WTC11 (cell line): ENCODE data around the gene GGT6. TPM values are rescaled to one million over a fixed set of nuclear protein-coding genes. Genes with fewer than 3 reads are reported as not detected.

Experiments used
- ATAC-seq: fragments of 200-7000 bp; cut with Tn5 transposase; 2 replicates; pipeline ENCODE4 v1.10.0; 2021; ENCODE audit warnings: mild to moderate bottlenecking, moderate library complexity
- CTCF ChIA-PET: fragments of 300-600 bp; sonication (Branson Sonifier 250); formaldehyde crosslinking; loops from one replicate; lab custom pipeline; 2021; ENCODE audit warnings: antibody characterized with exemption; lab: Charles Lee
- POLR2A ChIA-PET: fragments of 350-600 bp; sonication (Branson Sonifier 250); formaldehyde crosslinking; loops from one replicate; lab custom pipeline; 2021; ENCODE audit warnings: antibody characterized with exemption; lab: Charles Lee
- DNase-seq: peaks from one replicate; pipeline ENCODE4 v3.0.0; 2021; ENCODE audit warnings: low spot score
- H3K27ac Mint-ChIP-seq: 2 replicates; pipeline ENCODE4 v1.8.0; 2021; ENCODE audit warnings: mixed read lengths
- H3K27me3 Mint-ChIP-seq: 2 replicates; pipeline ENCODE4 v1.8.0; 2021; ENCODE audit warnings: low read depth, mild to moderate bottlenecking, moderate library complexity, mixed read lengths
- H3K36me3 Mint-ChIP-seq: 2 replicates; pipeline ENCODE4 v1.8.0; 2021; ENCODE audit warnings: mixed read lengths
- H3K4me1 Mint-ChIP-seq: 2 replicates; pipeline ENCODE4 v1.8.0; 2022; ENCODE audit warnings: mixed read lengths
- H3K4me3 Mint-ChIP-seq: 2 replicates; pipeline ENCODE4 v1.8.0; 2021; ENCODE audit warnings: mild to moderate bottlenecking, moderate library complexity, mixed read lengths
- H3K9me3 Mint-ChIP-seq: 2 replicates; pipeline ENCODE4 v1.8.0; 2021; ENCODE audit warnings: mixed read lengths
- AFF4 ChIP-seq: sonication (generic); formaldehyde crosslinking; IDR thresholded peaks from 2 replicates; pipeline ENCODE4 v1.8.1; 2023; ENCODE audit warnings: mild to moderate bottlenecking, missing genetic modification reagents, borderline replicate concordance
- CDX4 ChIP-seq: fragments of 250-450 bp; sonication (Bioruptor Pico); IDR thresholded peaks from 2 replicates; pipeline ENCODE4 v1.9.0; 2021; ENCODE audit warnings: moderate library complexity, mild to moderate bottlenecking, inconsistent platforms, borderline replicate concordance
- CREM ChIP-seq: sonication (generic); formaldehyde crosslinking; IDR thresholded peaks from 2 replicates; pipeline ENCODE4 v1.8.1; 2022; ENCODE audit warnings: mild to moderate bottlenecking, missing genetic modification reagents, moderate library complexity
- E2F5 ChIP-seq: sonication (generic); formaldehyde crosslinking; IDR thresholded peaks from 2 replicates; pipeline ENCODE4 v1.8.1; 2022; ENCODE audit warnings: mild to moderate bottlenecking, moderate library complexity, missing genetic modification reagents
- ETV6 ChIP-seq: sonication (generic); formaldehyde crosslinking; IDR thresholded peaks from 2 replicates; pipeline ENCODE4 v1.8.1; 2022; ENCODE audit warnings: mild to moderate bottlenecking, missing genetic modification reagents
- FOXP1 ChIP-seq: sonication (generic); formaldehyde crosslinking; IDR thresholded peaks from 2 replicates; pipeline ENCODE4 v1.8.0; 2022; ENCODE audit warnings: missing genetic modification reagents, mild to moderate bottlenecking, moderate library complexity, borderline replicate concordance
- GTF2I ChIP-seq: fragments of 250-450 bp; sonication (Bioruptor Pico); conservative IDR thresholded peaks from 2 replicates; pipeline ENCODE4 v1.4.0; 2021; ENCODE audit warnings: mild to moderate bottlenecking
- HMGA2 ChIP-seq: fragments of 250-450 bp; sonication (Bioruptor Pico); IDR thresholded peaks from 2 replicates; pipeline ENCODE4 v1.4.0; 2021; ENCODE audit warnings: mild to moderate bottlenecking, moderate library complexity
- NFYB ChIP-seq: sonication (generic); formaldehyde crosslinking; conservative IDR thresholded peaks from 2 replicates; pipeline ENCODE4 v1.8.0; 2022; ENCODE audit warnings: low read depth, missing genetic modification reagents
- NR1H2 ChIP-seq: sonication (generic); formaldehyde crosslinking; IDR thresholded peaks from 2 replicates; pipeline ENCODE4 v1.9.0; 2021; ENCODE audit warnings: mild to moderate bottlenecking, moderate library complexity, missing genetic modification reagents
- NR3C1 ChIP-seq: sonication (generic); formaldehyde crosslinking; conservative IDR thresholded peaks from 2 replicates; pipeline ENCODE4 v1.8.1; 2023; ENCODE audit warnings: low read depth, mild to moderate bottlenecking, missing genetic modification reagents
- SMAD4 ChIP-seq: sonication (generic); formaldehyde crosslinking; IDR thresholded peaks from 2 replicates; pipeline ENCODE4 v1.8.0; 2022; ENCODE audit warnings: mild to moderate bottlenecking, missing genetic modification reagents
- USF2 ChIP-seq: sonication (generic); formaldehyde crosslinking; IDR thresholded peaks from 2 replicates; pipeline ENCODE4 v1.8.1; 2023; ENCODE audit warnings: mild to moderate bottlenecking, missing genetic modification reagents, moderate library complexity
- ZBTB43 ChIP-seq: sonication (generic); formaldehyde crosslinking; IDR thresholded peaks from 2 replicates; pipeline ENCODE4 v1.8.1; 2023; ENCODE audit warnings: mild to moderate bottlenecking, missing genetic modification reagents
- ZNF138 ChIP-seq: sonication (generic); formaldehyde crosslinking; conservative IDR thresholded peaks from 2 replicates; pipeline ENCODE4 v1.8.1; 2022; ENCODE audit warnings: mild to moderate bottlenecking, moderate library complexity, missing genetic modification reagents
- ZNF396 ChIP-seq: fragments of 250-450 bp; sonication (Bioruptor Pico); IDR thresholded peaks from 2 replicates; pipeline ENCODE4 v1.8.0; 2021; ENCODE audit warnings: mild to moderate bottlenecking, moderate library complexity, borderline replicate concordance
- ZNF425 ChIP-seq: fragments of 250-450 bp; sonication (Bioruptor Pico); conservative IDR thresholded peaks from 2 replicates; pipeline ENCODE4 v1.9.0; 2021; ENCODE audit warnings: mild to moderate bottlenecking
- total RNA-seq: library from RNA; stranded (reverse); gene quantifications from 3 replicates; pipeline ENCODE4 v1.2.3, GENCODE V29; 2021

Gene GGT6
- total RNA-seq, 1 experiment from 2014 or later, result 0.07 TPM

GRCh38 chr17:4532860-4533522, 27.4 kb downstream of the GGT6 start:
- peaks cover 69% of the 10 kb centered on the region for H3K27me3 Mint-ChIP-seq

GRCh38 chr17:4531988-4532736, 28.2 kb downstream of the GGT6 start:
- DNase-seq (no peak), ATAC-seq (no peak)
- H3K9me3 Mint-ChIP-seq, result no peaks in the 10 kb centered on the region
- H3K27me3 Mint-ChIP-seq, result peaks cover 77% of the 10 kb centered on the region
- no peaks in the 10 kb centered on the region for H3K36me3 Mint-ChIP-seq
- ChIA-PET POLR2A (no interaction called here), CTCF (no interaction called here)
- no peak overlapping the region for H3K27ac Mint-ChIP-seq
- peaks cover 22% of the 10 kb centered on the region for H3K4me1 Mint-ChIP-seq
- no peak for TF ChIP-seq NR1H2
- no peak for TF ChIP-seq SMAD4 (CRISPR knock-in tag)
- no peak for TF ChIP-seq ETV6 (CRISPR knock-in tag)
- TF ChIP-seq ZNF396 (CRISPR knock-in tag), result no peak
- TF ChIP-seq HMGA2, result no peak
- TF ChIP-seq AFF4 (CRISPR knock-in tag), result no peak
- TF ChIP-seq GTF2I (CRISPR knock-in tag), result no peak
- TF ChIP-seq NFYB (CRISPR knock-in tag), result no peak
- TF ChIP-seq ZNF425, result no peak
- TF ChIP-seq E2F5, result no peak
- TF ChIP-seq USF2, result no peak
- no peak for TF ChIP-seq CREM
- TF ChIP-seq ZBTB43, result no peak
- TF ChIP-seq CDX4 (CRISPR knock-in tag), result no peak
- TF ChIP-seq ZNF138 (CRISPR knock-in tag), result no peak
- H3K4me3 Mint-ChIP-seq, result no peak overlapping the region

More at GRCh38 chr17:4532860-4533522, 27.4 kb downstream of the GGT6 start:
- no peaks in the 10 kb centered on the region for H3K36me3 Mint-ChIP-seq
- ATAC-seq (no peak), DNase-seq (no peak)
- POLR2A ChIA-PET, result no interaction called here
- no peak overlapping the region for H3K4me3 Mint-ChIP-seq
- H3K27ac Mint-ChIP-seq, result no peak overlapping the region
- CTCF ChIA-PET, result no interaction called here
- H3K9me3 Mint-ChIP-seq, result no peaks in the 10 kb centered on the region
- 0 out of 2 replicates have a peak, but pooled peaks have one; percentile 26 for TF ChIP-seq FOXP1 (CRISPR knock-in tag)
- TF ChIP-seq NR3C1 (CRISPR knock-in tag), result no peak
- H3K4me1 Mint-ChIP-seq, result peaks cover 18% of the 10 kb centered on the region
